HL-60 (cell line): ENCODE measurements around the gene RCOR2.

ENCODE experiments used
- DNase-seq, 2 experiments: peaks; one replicate each; pipeline ENCODE4 v3.0.0-alpha.2; 2010 to 2020; ENCODE audit warnings: low read depth in 1 of 2, low spot score in 1 of 2
- H3K27ac ChIP-seq: fragments of 250-450 bp; sonication (Bioruptor Pico); replicated peaks from 2 replicates; pipeline ENCODE4 v1.5.1; 2020; ENCODE audit warnings: mild to moderate bottlenecking, moderate library complexity
- H3K27me3 ChIP-seq: fragments of 250-450 bp; sonication (Bioruptor Pico); 2 replicates; pipeline ENCODE4 v1.5.1; 2021; ENCODE audit warnings: mild to moderate bottlenecking, moderate library complexity; ENCODE audit not compliant: insufficient read depth, poor library complexity, severe bottlenecking
- H3K4me3 ChIP-seq: replicated peaks from 2 replicates; pipeline ENCODE4 v1.5.1; 2011; ENCODE audit warnings: mild to moderate bottlenecking, control low read depth, low read length; ENCODE audit not compliant: insufficient read depth
- GABPA ChIP-seq: IDR thresholded peaks from 2 replicates; pipeline ENCODE4 v1.6.1; 2012; ENCODE audit warnings: low read depth
- POLR2AphosphoS5 ChIP-seq: IDR thresholded peaks from 2 replicates; pipeline ENCODE4 v1.6.1; 2012; ENCODE audit warnings: low read depth
- SPI1 ChIP-seq: IDR thresholded peaks from 2 replicates; pipeline ENCODE4 v1.6.1; 2012; ENCODE audit warnings: low read depth, mild to moderate bottlenecking, borderline replicate concordance
- TF ChIP-seq, protein P1 (sequence below): IDR thresholded peaks from 2 replicates; pipeline ENCODE4 v1.6.1; 2012; ENCODE audit warnings: low read depth; ENCODE audit not compliant: insufficient replicate concordance
- TF ChIP-seq, protein P2 (sequence below): IDR thresholded peaks from one replicate; pipeline ENCODE4 v1.5.1; 2011; ENCODE audit warnings: low read length, control low read depth, inconsistent platforms; ENCODE audit not compliant: insufficient read depth

Gene RCOR2

DNA sequence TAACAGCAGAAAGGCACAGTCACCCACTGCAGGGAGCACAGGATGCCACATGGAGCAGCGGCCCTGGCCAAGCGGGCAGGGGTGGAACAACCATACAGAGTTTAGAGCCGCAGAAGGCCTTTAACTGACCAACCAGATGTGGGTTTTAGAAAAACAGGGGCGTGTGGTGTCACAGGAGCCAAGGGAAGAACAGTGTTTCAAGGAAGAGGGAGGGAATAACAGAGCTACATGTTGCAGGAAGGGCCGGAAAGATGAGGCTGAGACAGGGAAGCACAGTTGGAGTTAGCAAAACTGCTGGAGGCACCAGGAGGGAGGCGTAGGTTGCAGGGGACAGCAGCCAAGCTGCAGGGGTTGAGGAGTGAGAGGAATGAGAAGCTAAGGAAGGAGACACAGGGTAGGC lies 14.1 kb upstream of the RCOR2 start:
- DNase-seq, result no peak
- no peak for TF ChIP-seq GABPA
- TF ChIP-seq, protein P1, sequence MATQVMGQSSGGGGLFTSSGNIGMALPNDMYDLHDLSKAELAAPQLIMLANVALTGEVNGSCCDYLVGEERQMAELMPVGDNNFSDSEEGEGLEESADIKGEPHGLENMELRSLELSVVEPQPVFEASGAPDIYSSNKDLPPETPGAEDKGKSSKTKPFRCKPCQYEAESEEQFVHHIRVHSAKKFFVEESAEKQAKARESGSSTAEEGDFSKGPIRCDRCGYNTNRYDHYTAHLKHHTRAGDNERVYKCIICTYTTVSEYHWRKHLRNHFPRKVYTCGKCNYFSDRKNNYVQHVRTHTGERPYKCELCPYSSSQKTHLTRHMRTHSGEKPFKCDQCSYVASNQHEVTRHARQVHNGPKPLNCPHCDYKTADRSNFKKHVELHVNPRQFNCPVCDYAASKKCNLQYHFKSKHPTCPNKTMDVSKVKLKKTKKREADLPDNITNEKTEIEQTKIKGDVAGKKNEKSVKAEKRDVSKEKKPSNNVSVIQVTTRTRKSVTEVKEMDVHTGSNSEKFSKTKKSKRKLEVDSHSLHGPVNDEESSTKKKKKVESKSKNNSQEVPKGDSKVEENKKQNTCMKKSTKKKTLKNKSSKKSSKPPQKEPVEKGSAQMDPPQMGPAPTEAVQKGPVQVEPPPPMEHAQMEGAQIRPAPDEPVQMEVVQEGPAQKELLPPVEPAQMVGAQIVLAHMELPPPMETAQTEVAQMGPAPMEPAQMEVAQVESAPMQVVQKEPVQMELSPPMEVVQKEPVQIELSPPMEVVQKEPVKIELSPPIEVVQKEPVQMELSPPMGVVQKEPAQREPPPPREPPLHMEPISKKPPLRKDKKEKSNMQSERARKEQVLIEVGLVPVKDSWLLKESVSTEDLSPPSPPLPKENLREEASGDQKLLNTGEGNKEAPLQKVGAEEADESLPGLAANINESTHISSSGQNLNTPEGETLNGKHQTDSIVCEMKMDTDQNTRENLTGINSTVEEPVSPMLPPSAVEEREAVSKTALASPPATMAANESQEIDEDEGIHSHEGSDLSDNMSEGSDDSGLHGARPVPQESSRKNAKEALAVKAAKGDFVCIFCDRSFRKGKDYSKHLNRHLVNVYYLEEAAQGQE, result no peak
- no peak for TF ChIP-seq POLR2AphosphoS5
- TF ChIP-seq, protein P2, sequence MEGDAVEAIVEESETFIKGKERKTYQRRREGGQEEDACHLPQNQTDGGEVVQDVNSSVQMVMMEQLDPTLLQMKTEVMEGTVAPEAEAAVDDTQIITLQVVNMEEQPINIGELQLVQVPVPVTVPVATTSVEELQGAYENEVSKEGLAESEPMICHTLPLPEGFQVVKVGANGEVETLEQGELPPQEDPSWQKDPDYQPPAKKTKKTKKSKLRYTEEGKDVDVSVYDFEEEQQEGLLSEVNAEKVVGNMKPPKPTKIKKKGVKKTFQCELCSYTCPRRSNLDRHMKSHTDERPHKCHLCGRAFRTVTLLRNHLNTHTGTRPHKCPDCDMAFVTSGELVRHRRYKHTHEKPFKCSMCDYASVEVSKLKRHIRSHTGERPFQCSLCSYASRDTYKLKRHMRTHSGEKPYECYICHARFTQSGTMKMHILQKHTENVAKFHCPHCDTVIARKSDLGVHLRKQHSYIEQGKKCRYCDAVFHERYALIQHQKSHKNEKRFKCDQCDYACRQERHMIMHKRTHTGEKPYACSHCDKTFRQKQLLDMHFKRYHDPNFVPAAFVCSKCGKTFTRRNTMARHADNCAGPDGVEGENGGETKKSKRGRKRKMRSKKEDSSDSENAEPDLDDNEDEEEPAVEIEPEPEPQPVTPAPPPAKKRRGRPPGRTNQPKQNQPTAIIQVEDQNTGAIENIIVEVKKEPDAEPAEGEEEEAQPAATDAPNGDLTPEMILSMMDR, result no peak
- no peak for TF ChIP-seq SPI1
- Histone ChIP-seq H3K4me3 (no peak overlapping the region), H3K27ac (no peak overlapping the region), H3K27me3 (no peaks in the 10 kb centered on the region)

DNA sequence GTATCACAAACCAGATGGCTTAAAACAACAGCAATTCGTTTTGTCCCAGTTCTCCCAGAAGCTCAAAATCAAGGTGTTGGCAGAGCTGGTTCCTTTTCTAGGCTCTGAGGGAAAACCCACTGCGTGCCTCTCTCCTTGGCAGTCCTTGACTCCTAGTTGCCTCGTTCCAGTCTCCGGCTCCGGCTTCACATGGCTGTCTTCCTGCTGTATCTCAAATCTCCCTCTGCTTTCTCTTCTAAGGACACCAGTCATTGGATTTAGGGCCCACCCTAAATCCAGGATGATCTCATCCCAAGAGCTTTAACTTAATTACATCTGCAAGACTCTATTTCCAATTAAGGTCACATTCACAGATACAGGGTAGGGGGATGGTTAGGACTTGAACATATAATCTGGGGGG lies 12.7 kb upstream of the RCOR2 start:
- TF ChIP-seq, protein P1, result no peak
- TF ChIP-seq GABPA (no peak), POLR2AphosphoS5 (no peak), SPI1 (no peak)
- TF ChIP-seq, protein P2, result no peak
- DNase-seq, result no peak
- Histone ChIP-seq H3K27ac (no peak overlapping the region), H3K27me3 (no peaks in the 10 kb centered on the region), H3K4me3 (no peak overlapping the region)

DNA sequence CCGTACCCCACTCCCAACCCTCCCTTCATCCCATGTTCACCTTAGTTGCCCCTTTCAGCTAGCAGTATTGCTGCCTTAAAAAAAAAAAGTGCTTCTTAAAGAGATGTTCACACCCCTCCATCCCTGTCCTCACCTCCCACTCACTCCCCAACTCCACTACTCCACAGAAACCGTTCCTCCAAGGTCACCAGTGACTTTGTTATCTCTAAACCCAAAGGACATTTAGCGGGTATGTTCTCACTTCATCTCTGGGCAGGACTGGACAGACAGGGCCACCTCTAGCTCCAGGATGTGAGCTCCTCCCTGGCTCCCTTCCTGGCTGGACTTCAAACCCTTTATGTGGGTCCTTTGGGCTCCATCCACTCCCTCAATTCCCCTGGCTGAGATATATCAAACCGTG lies 6.4 kb upstream of the RCOR2 start:
- no peak overlapping the region for H3K27ac ChIP-seq
- H3K4me3 ChIP-seq, result no peak overlapping the region
- peaks cover 6% of the 10 kb centered on the region for H3K27me3 ChIP-seq
- TF ChIP-seq GABPA (no peak), POLR2AphosphoS5 (no peak), SPI1 (no peak)
- TF ChIP-seq, protein P2, result no peak
- TF ChIP-seq, protein P1, result no peak
- DNase-seq, result no peak
